Loucy (cell line): ENCODE results near the gene LDB1.

Experiments used
- EZH2phosphoT487 ChIP-seq: fragments of 200-600 bp; IDR thresholded peaks from 2 replicates; pipeline ENCODE4 v1.6.1; 2018; ENCODE audit warnings: antibody characterized with exemption, mild to moderate bottlenecking, moderate library complexity, borderline replicate concordance
- TF ChIP-seq, protein P1 (sequence below): fragments of 200-600 bp; sonication (generic); conservative IDR thresholded peaks from 2 replicates; pipeline ENCODE4 v1.5.1; 2014; ENCODE audit warnings: mild to moderate bottlenecking, antibody characterized with exemption, low read length

DNA sequence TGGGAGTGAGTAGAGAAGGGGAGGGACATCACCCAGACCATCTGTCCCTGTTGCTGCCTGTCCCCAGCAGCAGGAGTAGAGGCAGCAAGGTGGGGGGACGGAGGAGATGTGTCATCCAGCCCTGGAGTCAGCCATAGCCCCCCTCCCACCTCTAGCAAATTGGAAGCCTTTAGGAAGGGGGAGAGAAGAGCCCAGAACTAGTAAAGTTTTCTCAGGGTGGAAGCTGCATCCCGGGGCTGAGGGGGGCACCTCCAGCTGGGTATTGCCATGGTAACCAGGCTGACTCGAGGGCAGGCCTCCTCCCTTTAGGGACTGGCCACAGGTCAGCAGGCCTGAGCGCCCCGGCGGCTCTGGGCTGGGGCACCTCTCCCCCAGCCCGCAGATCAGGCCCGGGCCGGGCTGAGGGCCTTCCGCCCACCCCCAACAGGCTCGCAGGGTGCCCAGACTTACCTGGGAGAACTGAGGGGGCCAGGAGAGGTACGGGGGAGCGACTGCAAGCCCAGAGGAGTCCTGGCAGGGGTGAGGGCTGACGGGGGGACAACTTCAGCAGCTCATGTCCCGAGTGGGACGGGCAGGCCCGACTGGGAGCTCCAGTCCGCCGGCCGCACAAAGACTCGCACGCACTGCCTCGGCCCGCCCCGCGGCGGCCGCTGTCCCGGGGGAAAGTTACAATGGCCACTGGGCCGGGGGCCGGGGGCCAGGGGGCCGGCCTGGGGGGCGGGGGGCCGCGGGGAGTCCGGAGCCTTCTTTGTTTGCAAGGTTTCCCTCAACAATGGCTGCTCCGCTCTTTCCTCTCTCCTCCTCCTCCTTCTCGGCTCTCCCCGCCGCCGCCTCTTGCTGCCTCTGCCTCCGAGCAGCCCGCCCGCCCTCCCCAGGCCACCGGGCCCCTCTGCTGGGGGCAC lies 6.0 kb downstream of the LDB1 start:
- TF ChIP-seq, protein P1, sequence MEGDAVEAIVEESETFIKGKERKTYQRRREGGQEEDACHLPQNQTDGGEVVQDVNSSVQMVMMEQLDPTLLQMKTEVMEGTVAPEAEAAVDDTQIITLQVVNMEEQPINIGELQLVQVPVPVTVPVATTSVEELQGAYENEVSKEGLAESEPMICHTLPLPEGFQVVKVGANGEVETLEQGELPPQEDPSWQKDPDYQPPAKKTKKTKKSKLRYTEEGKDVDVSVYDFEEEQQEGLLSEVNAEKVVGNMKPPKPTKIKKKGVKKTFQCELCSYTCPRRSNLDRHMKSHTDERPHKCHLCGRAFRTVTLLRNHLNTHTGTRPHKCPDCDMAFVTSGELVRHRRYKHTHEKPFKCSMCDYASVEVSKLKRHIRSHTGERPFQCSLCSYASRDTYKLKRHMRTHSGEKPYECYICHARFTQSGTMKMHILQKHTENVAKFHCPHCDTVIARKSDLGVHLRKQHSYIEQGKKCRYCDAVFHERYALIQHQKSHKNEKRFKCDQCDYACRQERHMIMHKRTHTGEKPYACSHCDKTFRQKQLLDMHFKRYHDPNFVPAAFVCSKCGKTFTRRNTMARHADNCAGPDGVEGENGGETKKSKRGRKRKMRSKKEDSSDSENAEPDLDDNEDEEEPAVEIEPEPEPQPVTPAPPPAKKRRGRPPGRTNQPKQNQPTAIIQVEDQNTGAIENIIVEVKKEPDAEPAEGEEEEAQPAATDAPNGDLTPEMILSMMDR = no peak
- TF ChIP-seq EZH2phosphoT487 = no peak
